ENCODE results near the gene MOV10L1.

DNA sequence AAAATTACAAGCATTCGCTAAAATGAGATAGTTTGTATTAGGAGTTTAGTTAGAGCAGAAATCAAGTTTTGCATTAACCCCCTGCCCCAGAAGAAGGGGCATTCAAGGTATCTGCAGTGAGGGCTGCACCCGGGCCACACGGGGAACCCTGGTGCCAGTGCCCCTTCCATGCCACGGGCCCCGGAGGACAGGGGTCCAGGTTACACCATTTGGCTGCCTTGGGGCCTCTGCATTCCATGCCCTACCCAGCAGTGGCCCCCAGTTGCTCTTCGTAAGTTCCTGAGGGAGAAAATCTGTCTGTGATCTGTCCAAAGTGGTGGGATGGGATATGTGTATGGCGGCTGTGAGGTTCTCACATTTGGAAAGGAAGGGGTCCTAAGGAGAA is 63.9 kb downstream of the MOV10L1 start:
- TF ChIP-seq CEBPB (IDR thresholded peaks at IDR 0.05) (no peak), EP300 (IDR thresholded peaks at IDR 0.05; ENCODE audit: borderline replicate concordance) (no peak), TEAD4 (IDR thresholded peaks at IDR 0.05) (no peak), TAF1 (IDR thresholded peaks at IDR 0.05; ENCODE audit: low read depth) (no peak), CREB1 (IDR thresholded peaks at IDR 0.05; ENCODE audit: low read depth) (no peak), RAD21 (IDR thresholded peaks at IDR 0.05; ENCODE audit: low read depth) (no peak), EGR1 (IDR thresholded peaks at IDR 0.05) (no peak), NFIC (IDR thresholded peaks at IDR 0.05) (no peak)
- TF ChIP-seq, protein P1, sequence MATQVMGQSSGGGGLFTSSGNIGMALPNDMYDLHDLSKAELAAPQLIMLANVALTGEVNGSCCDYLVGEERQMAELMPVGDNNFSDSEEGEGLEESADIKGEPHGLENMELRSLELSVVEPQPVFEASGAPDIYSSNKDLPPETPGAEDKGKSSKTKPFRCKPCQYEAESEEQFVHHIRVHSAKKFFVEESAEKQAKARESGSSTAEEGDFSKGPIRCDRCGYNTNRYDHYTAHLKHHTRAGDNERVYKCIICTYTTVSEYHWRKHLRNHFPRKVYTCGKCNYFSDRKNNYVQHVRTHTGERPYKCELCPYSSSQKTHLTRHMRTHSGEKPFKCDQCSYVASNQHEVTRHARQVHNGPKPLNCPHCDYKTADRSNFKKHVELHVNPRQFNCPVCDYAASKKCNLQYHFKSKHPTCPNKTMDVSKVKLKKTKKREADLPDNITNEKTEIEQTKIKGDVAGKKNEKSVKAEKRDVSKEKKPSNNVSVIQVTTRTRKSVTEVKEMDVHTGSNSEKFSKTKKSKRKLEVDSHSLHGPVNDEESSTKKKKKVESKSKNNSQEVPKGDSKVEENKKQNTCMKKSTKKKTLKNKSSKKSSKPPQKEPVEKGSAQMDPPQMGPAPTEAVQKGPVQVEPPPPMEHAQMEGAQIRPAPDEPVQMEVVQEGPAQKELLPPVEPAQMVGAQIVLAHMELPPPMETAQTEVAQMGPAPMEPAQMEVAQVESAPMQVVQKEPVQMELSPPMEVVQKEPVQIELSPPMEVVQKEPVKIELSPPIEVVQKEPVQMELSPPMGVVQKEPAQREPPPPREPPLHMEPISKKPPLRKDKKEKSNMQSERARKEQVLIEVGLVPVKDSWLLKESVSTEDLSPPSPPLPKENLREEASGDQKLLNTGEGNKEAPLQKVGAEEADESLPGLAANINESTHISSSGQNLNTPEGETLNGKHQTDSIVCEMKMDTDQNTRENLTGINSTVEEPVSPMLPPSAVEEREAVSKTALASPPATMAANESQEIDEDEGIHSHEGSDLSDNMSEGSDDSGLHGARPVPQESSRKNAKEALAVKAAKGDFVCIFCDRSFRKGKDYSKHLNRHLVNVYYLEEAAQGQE (IDR thresholded peaks at IDR 0.05; ENCODE audit: low read depth), result no peak
- TF ChIP-seq, protein P2, sequence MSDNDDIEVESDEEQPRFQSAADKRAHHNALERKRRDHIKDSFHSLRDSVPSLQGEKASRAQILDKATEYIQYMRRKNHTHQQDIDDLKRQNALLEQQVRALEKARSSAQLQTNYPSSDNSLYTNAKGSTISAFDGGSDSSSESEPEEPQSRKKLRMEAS (IDR thresholded peaks at IDR 0.05), result no peak
- TF ChIP-seq, protein P3, sequence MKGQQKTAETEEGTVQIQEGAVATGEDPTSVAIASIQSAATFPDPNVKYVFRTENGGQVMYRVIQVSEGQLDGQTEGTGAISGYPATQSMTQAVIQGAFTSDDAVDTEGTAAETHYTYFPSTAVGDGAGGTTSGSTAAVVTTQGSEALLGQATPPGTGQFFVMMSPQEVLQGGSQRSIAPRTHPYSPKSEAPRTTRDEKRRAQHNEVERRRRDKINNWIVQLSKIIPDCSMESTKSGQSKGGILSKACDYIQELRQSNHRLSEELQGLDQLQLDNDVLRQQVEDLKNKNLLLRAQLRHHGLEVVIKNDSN (IDR thresholded peaks at IDR 0.05), result no peak
